ENCODE results near the gene GAS2L1. TPM values are rescaled to one million over a fixed set of nuclear protein-coding genes. Genes with fewer than 3 reads are reported as not detected.

Gene GAS2L1
- total RNA-seq, 1 experiment from 2014 or later: 10.9 TPM

GRCh38 chr22:29327089-29327764 is 20.8 kb downstream of the GAS2L1 start:
- no peak for DNase-seq (ENCODE audit: low read depth)

- no peak for DNase-seq (ENCODE audit: low read depth)
Observed at GRCh38 chr22:29328055-29328454, 21.6 kb downstream of the GAS2L1 start.

GRCh38 chr22:29328566-29329500 is 22.4 kb downstream of the GAS2L1 start:
- no peak for DNase-seq (ENCODE audit: low read depth)

- no peak for DNase-seq (ENCODE audit: low read depth)
Observed at GRCh38 chr22:29329581-29329980, 23.1 kb downstream of the GAS2L1 start.

GRCh38 chr22:29330291-29330690 is 23.8 kb downstream of the GAS2L1 start:
- DNase-seq (ENCODE audit: low read depth): no peak

GRCh38 chr22:29330753-29331152 is 24.3 kb downstream of the GAS2L1 start:
- peak; percentile 39 for DNase-seq (ENCODE audit: low read depth)

GRCh38 chr22:29331213-29331612 is 24.8 kb downstream of the GAS2L1 start:
- peak; percentile 40 for DNase-seq (ENCODE audit: low read depth)

GRCh38 chr22:29331658-29332300 is 25.3 kb downstream of the GAS2L1 start:
- no peak for DNase-seq (ENCODE audit: low read depth)

- DNase-seq (ENCODE audit: low read depth): no peak
Observed at GRCh38 chr22:29332886-29333496, 26.5 kb downstream of the GAS2L1 start.

GRCh38 chr22:29334148-29334547 is 27.7 kb downstream of the GAS2L1 start:
- DNase-seq (ENCODE audit: low read depth): no peak

- no peak for DNase-seq (ENCODE audit: low read depth)
Observed at GRCh38 chr22:29334696-29335344, 28.4 kb downstream of the GAS2L1 start.

GRCh38 chr22:29335656-29336055 is 29.2 kb downstream of the GAS2L1 start:
- no peak for DNase-seq (ENCODE audit: low read depth)

GRCh38 chr22:29336751-29337490 is 30.5 kb downstream of the GAS2L1 start:
- DNase-seq (ENCODE audit: low read depth): no peak

- DNase-seq (ENCODE audit: low read depth): no peak
Observed at GRCh38 chr22:29337631-29338284, 31.3 kb downstream of the GAS2L1 start.

GRCh38 chr22:29338398-29338797 is 31.9 kb downstream of the GAS2L1 start:
- DNase-seq (ENCODE audit: low read depth): no peak

GRCh38 chr22:29339381-29340235 is 33.2 kb downstream of the GAS2L1 start:
- peak; percentile 40 for DNase-seq (ENCODE audit: low read depth)

GRCh38 chr22:29340566-29340965 is 34.1 kb downstream of the GAS2L1 start:
- DNase-seq (ENCODE audit: low read depth): no peak

GRCh38 chr22:29341056-29341848 is 34.8 kb downstream of the GAS2L1 start:
- no peak for DNase-seq (ENCODE audit: low read depth)

- DNase-seq (ENCODE audit: low read depth): no peak
Observed at GRCh38 chr22:29341849-29342127, 35.3 kb downstream of the GAS2L1 start.

Data from RPMI7951 (cell line).